Activated naive CD4-positive, alpha-beta T cell treated with Interleukin-2 at 50 U/mL for 16 hours (primary cell): ENCODE measurements around the gene DOCK2.
"Not testable (repeated sequence)": the region's sequence is repeated elsewhere in the genome, so short reads cannot be mapped to it uniquely, and the experiment has no call there.

Experiments used
- DNase-seq: peaks from one replicate; pipeline ENCODE4 v3.0.0-alpha.2; 2020

DOCK2 gene

GRCh38 chr5:169762338-169763095 lies 125.4 kb downstream of the DOCK2 start:
- no peak for DNase-seq

GRCh38 chr5:169763376-169764017 lies 126.4 kb downstream of the DOCK2 start:
- no peak for DNase-seq

GRCh38 chr5:169764018-169764378 lies 126.9 kb downstream of the DOCK2 start:
- no peak for DNase-seq

- DNase-seq = no peak
Measured at GRCh38 chr5:169765176-169765996, 128.3 kb downstream of the DOCK2 start.

GRCh38 chr5:169766943-169767342 lies 129.9 kb downstream of the DOCK2 start:
- not testable (repeated sequence) for DNase-seq

- DNase-seq = no peak
Measured at GRCh38 chr5:169767938-169768337, 130.9 kb downstream of the DOCK2 start.

GRCh38 chr5:169768416-169768815 lies 131.3 kb downstream of the DOCK2 start:
- DNase-seq = no peak

GRCh38 chr5:169770109-169770508 lies 133.0 kb downstream of the DOCK2 start:
- DNase-seq = no peak

GRCh38 chr5:169772256-169772655 lies 135.2 kb downstream of the DOCK2 start:
- DNase-seq = no peak

GRCh38 chr5:169772688-169773087 lies 135.6 kb downstream of the DOCK2 start:
- no peak for DNase-seq

- no peak for DNase-seq
Measured at GRCh38 chr5:169777159-169777558, 140.1 kb downstream of the DOCK2 start.

GRCh38 chr5:169778622-169779596 lies 141.8 kb downstream of the DOCK2 start:
- DNase-seq = no peak

GRCh38 chr5:169781420-169782345 lies 144.6 kb downstream of the DOCK2 start:
- no peak for DNase-seq

GRCh38 chr5:169785771-169786618 lies 148.9 kb downstream of the DOCK2 start:
- DNase-seq = no peak

GRCh38 chr5:169788168-169788567 lies 151.1 kb downstream of the DOCK2 start:
- no peak for DNase-seq

- no peak for DNase-seq
Measured at GRCh38 chr5:169789417-169789940, 152.4 kb downstream of the DOCK2 start.

- DNase-seq = no peak
Measured at GRCh38 chr5:169791251-169791650, 154.2 kb downstream of the DOCK2 start.

- no peak for DNase-seq
Measured at GRCh38 chr5:169795338-169795737, 158.3 kb downstream of the DOCK2 start.

- DNase-seq = no peak
Measured at GRCh38 chr5:169796731-169797130, 159.7 kb downstream of the DOCK2 start.

- no peak for DNase-seq
Measured at GRCh38 chr5:169797577-169797976, 160.5 kb downstream of the DOCK2 start.
